Loucy (cell line): ENCODE data around the gene KIF16B.

Source experiments
- CTCF ChIP-seq: fragments of 200-600 bp; sonication (generic); conservative IDR thresholded peaks from 2 replicates; pipeline ENCODE4 v1.5.1; 2014; ENCODE audit warnings: mild to moderate bottlenecking, antibody characterized with exemption, low read length
- EZH2phosphoT487 ChIP-seq: fragments of 200-600 bp; IDR thresholded peaks from 2 replicates; pipeline ENCODE4 v1.6.1; 2018; ENCODE audit warnings: antibody characterized with exemption, mild to moderate bottlenecking, moderate library complexity, borderline replicate concordance

DNA sequence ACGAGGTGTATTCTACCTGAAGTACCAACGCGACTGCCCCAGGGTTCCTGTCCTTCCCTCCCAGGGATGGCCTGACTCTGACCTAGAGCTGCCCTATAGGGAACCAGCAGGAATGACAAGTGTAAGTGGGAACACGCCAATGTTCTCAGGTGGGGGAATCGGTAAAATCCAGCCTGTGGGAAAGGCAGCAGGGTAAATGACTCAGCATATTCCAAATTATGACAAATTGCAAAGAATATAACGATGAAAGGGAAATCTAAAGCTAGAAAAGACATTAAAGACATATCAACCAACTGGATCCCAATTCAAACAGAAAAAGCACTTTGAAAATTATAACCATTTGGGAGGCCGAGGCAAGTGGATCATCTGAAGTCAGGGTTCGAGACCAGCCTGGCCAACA, 41.8 kb downstream of the KIF16B start:
- TF ChIP-seq CTCF, result no peak
- no peak for TF ChIP-seq EZH2phosphoT487
